PC-3 (cell line): ENCODE measurements around the gene SEMA5A. TPM values are rescaled to one million over a fixed set of nuclear protein-coding genes. Genes with fewer than 3 reads are reported as not detected.

Source experiments
- ATAC-seq: fragments of 200-7000 bp; cut with Tn5 transposase; 2 replicates; pipeline ENCODE4 v1.9.1; 2020; ENCODE audit warnings: mild to moderate bottlenecking, moderate library complexity
- BruUV-seq: library from RNA; stranded (reverse); fragments of 400-500 nt; replicated peaks from 2 replicates; lab custom pipeline; 2021; lab: Mats Ljungman, UMichigan
- CTCF ChIA-PET: fragments of 300-600 bp; sonication (Branson Sonifier 250); formaldehyde crosslinking; loops from one replicate; lab custom pipeline; 2022; ENCODE audit warnings: antibody characterized with exemption; lab: Charles Lee
- POLR2A ChIA-PET: fragments of 300-600 bp; sonication (Branson Sonifier 250); formaldehyde crosslinking; loops from one replicate; lab custom pipeline; 2022; ENCODE audit warnings: antibody characterized with exemption; ENCODE audit not compliant: unreplicated experiment; lab: Charles Lee
- DNase-seq: peaks from one replicate; pipeline ENCODE4 v3.0.0-alpha.2; 2015
- H2AFZ ChIP-seq: fragments of 300-600 bp; sonication (generic); 2 replicates; pipeline ENCODE4 v1.6.0; 2016; ENCODE audit warnings: antibody characterized with exemption, low read length
- H3F3A ChIP-seq: fragments of 300-600 bp; sonication (generic); one replicate; pipeline ENCODE4 v1.6.0; 2017; ENCODE audit warnings: antibody characterized with exemption, low read length, control low read depth, mild to moderate bottlenecking; ENCODE audit not compliant: unreplicated experiment
- H3K27ac ChIP-seq: fragments of 300-600 bp; sonication (generic); 2 replicates; pipeline ENCODE4 v1.5.1; 2016; ENCODE audit warnings: mild to moderate bottlenecking, low read length
- H3K27me3 ChIP-seq: fragments of 300-600 bp; sonication (generic); 2 replicates; pipeline ENCODE4 v1.6.1; 2016; ENCODE audit warnings: low read length, mixed read lengths
- H3K36me3 ChIP-seq: fragments of 300-600 bp; sonication (generic); 2 replicates; pipeline ENCODE4 v1.6.1; 2016; ENCODE audit warnings: low read depth, mixed run types, low read length, mixed read lengths
- H3K4me1 ChIP-seq: fragments of 300-600 bp; sonication (generic); 2 replicates; pipeline ENCODE4 v1.5.1; 2016; ENCODE audit warnings: low read length; ENCODE audit not compliant: insufficient read depth
- H3K4me2 ChIP-seq: fragments of 300-600 bp; sonication (generic); 2 replicates; pipeline ENCODE4 v1.6.0; 2016; ENCODE audit warnings: low read length
- H3K4me3 ChIP-seq: fragments of 300-600 bp; sonication (generic); 2 replicates; pipeline ENCODE4 v1.5.1; 2016; ENCODE audit warnings: mild to moderate bottlenecking, low read length, mixed read lengths
- H3K79me2 ChIP-seq: fragments of 300-600 bp; sonication (generic); 2 replicates; pipeline ENCODE4 v1.6.1; 2017; ENCODE audit warnings: low read length, mixed read lengths
- H3K9ac ChIP-seq: fragments of 300-600 bp; sonication (generic); 2 replicates; pipeline ENCODE4 v1.6.0; 2016; ENCODE audit warnings: mild to moderate bottlenecking, low read length
- H3K9me2 ChIP-seq: fragments of 300-600 bp; sonication (generic); replicated peaks from 2 replicates; pipeline ENCODE4 v1.6.1; 2016; ENCODE audit warnings: mixed run types, low read length, mixed read lengths
- H3K9me3 ChIP-seq: fragments of 300-600 bp; sonication (generic); 2 replicates; pipeline ENCODE4 v1.6.1; 2016; ENCODE audit warnings: low read length, mixed read lengths
- H4K20me1 ChIP-seq: fragments of 300-600 bp; sonication (generic); 2 replicates; pipeline ENCODE4 v1.6.1; 2016; ENCODE audit warnings: low read length, mixed read lengths
- EZH2 ChIP-seq: fragments of 300-600 bp; sonication (generic); IDR thresholded peaks from one replicate; pipeline ENCODE4 v1.6.1; 2017; ENCODE audit warnings: antibody characterized with exemption, mild to moderate bottlenecking, low read length; ENCODE audit not compliant: unreplicated experiment
- EZH2phosphoT487 ChIP-seq: fragments of 300-600 bp; sonication (generic); IDR thresholded peaks from 2 replicates; pipeline ENCODE4 v1.6.1; 2018; ENCODE audit warnings: mild to moderate bottlenecking, antibody characterized with exemption, low read length, borderline replicate concordance
- intact Hi-C: fragments of 100-400 bp; cut with micrococcal nuclease; formaldehyde crosslinking; loops from 2 replicates; pipeline ENCODE4 v1.9.0; 2023
- total RNA-seq: library from RNA; depleted of rRNA; stranded (reverse); fragments of >200 nt; gene quantifications from 2 replicates; pipeline ENCODE4 v1.2.3, GENCODE V29; 2014
- TF ChIP-seq, protein P1 (sequence below): fragments of 300-600 bp; sonication (generic); conservative IDR thresholded peaks from 2 replicates; pipeline ENCODE4 v1.5.1; 2017; ENCODE audit warnings: antibody characterized with exemption, low read depth, mild to moderate bottlenecking, low read length

Gene SEMA5A
- total RNA-seq, 1 experiment from 2014 or later: 4.4 TPM

DNA sequence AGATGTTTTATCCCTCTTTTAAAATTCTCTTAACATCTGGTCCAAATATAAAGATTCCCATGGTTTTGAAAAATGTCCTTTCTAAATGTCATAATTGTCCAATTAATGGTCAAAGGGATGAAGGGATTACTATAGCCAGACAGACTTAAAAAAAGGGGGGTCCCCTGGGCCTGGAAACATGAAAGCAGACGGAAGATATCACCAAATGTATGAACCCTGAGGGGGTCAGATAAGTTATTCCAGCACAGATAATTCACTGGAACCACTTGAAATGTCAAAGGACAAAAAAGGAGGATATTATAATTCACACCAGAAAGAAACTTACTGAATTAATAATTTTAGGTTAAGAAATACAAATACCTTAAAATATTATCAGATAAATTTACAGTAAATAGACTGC is 155.8 kb downstream of the SEMA5A start:
- Histone ChIP-seq H3K9me2 (no peaks in the 10 kb centered on the region), H3K27me3 (no peaks in the 10 kb centered on the region), H2AFZ (no peak overlapping the region), H3K9ac (no peak overlapping the region), H3F3A (no peaks in the 10 kb centered on the region), H3K27ac (no peak overlapping the region), H3K4me2 (no peak overlapping the region), H3K4me1 (no peaks in the 10 kb centered on the region; the same call in 1 of the 2 replicates), H3K36me3 (no peaks in the 10 kb centered on the region), H4K20me1 (no peaks in the 10 kb centered on the region), H3K9me3 (no peaks in the 10 kb centered on the region), H3K79me2 (no peaks in the 10 kb centered on the region), H3K4me3 (no peak overlapping the region)
- no TSS peak for BruUV-seq
- ChIA-PET POLR2A (no interaction called here), CTCF (no interaction called here)
- intact Hi-C loops: no loop called here
- ATAC-seq (no peak), DNase-seq (no peak)
- TF ChIP-seq, protein P1, sequence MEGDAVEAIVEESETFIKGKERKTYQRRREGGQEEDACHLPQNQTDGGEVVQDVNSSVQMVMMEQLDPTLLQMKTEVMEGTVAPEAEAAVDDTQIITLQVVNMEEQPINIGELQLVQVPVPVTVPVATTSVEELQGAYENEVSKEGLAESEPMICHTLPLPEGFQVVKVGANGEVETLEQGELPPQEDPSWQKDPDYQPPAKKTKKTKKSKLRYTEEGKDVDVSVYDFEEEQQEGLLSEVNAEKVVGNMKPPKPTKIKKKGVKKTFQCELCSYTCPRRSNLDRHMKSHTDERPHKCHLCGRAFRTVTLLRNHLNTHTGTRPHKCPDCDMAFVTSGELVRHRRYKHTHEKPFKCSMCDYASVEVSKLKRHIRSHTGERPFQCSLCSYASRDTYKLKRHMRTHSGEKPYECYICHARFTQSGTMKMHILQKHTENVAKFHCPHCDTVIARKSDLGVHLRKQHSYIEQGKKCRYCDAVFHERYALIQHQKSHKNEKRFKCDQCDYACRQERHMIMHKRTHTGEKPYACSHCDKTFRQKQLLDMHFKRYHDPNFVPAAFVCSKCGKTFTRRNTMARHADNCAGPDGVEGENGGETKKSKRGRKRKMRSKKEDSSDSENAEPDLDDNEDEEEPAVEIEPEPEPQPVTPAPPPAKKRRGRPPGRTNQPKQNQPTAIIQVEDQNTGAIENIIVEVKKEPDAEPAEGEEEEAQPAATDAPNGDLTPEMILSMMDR: no peak
- no peak for TF ChIP-seq EZH2
- TF ChIP-seq EZH2phosphoT487: no peak

DNA sequence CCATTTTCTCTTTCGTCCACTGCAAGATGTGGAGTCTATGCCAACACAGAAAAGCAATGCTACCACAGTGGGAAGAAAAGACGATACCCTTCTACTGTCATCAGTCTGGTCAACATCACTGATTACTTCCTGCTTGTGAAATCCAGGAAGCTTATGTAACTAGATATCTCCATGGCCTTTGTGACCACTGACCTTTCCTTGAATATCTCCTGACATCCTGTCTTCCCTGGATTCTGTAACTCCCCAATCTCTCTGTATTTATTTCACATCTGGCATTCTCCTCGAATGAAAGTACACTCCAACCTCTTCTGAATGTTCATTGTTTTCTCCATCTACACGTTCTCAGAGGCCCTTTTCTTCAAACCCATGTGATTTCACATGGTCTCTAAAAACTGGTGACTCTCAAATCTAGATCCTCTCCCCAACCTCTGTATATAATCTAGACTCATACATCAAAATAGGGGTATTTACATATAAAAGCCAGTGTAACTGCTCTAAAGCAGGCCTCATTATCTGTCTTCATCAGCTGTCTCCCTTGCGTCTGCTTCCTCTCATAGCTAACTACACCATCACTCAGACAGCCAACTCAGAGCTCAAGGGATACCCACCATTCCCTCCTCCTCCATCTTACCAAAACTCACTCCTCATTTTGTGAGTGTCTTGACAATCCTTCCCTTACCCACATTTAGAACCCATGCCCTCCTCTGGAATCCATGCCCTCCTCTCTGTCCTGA is 156.8 kb downstream of the SEMA5A start:
- DNase-seq: no peak
- intact Hi-C loops: loop anchor here (1.0 to 5.0 kb wide), 5 partner anchors 24 to 232 kb away; no protein-coding TSS in a partner anchor
- H3K79me2 ChIP-seq: no peaks in the 10 kb centered on the region
- H3K4me2 ChIP-seq: no peak overlapping the region
- H3K4me3 ChIP-seq: no peak overlapping the region
- H3K36me3 ChIP-seq: no peaks in the 10 kb centered on the region
- BruUV-seq: no TSS peak
- no peak for ATAC-seq
- H3K27ac ChIP-seq: no peak overlapping the region
- TF ChIP-seq EZH2phosphoT487: no peak
- TF ChIP-seq, protein P1: no peak
- TF ChIP-seq EZH2: no peak
- POLR2A ChIA-PET: no interaction called here
- H3F3A ChIP-seq: no peaks in the 10 kb centered on the region
- no peaks in the 10 kb centered on the region; the same call in 1 of the 2 replicates for H3K4me1 ChIP-seq
- H3K27me3 ChIP-seq: no peaks in the 10 kb centered on the region
- H4K20me1 ChIP-seq: no peaks in the 10 kb centered on the region
- H3K9ac ChIP-seq: no peak overlapping the region
- no peaks in the 10 kb centered on the region for H3K9me2 ChIP-seq
- no peak overlapping the region for H2AFZ ChIP-seq
- CTCF ChIA-PET: interaction anchor here (0.6 kb wide), 1 partner anchor 72 kb away, joined by 3 read pairs; no protein-coding TSS in a partner anchor
- no peaks in the 10 kb centered on the region for H3K9me3 ChIP-seq

DNA sequence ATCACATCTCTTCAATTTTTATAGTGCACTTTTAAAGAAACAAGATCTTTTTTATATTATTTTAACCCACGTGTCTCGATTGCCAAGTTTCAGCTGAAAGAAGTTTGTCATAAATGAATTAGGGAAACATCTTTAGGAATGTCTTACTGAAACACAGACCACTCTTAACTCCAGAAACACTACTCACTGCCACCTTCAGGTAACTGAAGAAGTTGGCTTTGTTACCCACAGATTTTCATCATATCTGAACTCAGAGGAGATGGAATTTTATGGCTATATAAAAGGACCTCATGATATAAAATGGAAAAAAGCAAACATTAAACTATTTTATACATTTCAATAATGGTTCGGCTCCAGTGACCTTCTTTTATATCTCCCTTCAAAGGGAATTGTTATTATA is 158.0 kb downstream of the SEMA5A start:
- Histone ChIP-seq H2AFZ (0 out of 2 replicates have a peak overlapping the region, but pooled peaks have one; percentile 8), H3K9me2 (no peaks in the 10 kb centered on the region), H3K27ac (no peak overlapping the region), H3K4me3 (no peak overlapping the region), H3K27me3 (no peaks in the 10 kb centered on the region), H3K79me2 (no peaks in the 10 kb centered on the region), H3K4me1 (peaks cover under 1% of the 10 kb centered on the region; the same call in 1 of the 2 replicates), H3K9me3 (no peaks in the 10 kb centered on the region), H3K36me3 (no peaks in the 10 kb centered on the region), H4K20me1 (no peaks in the 10 kb centered on the region), H3K4me2 (no peak overlapping the region), H3F3A (no peaks in the 10 kb centered on the region), H3K9ac (no peak overlapping the region)
- DNase-seq: peak; percentile 64
- intact Hi-C loops: loop anchor here (1.0 to 5.0 kb wide), 5 partner anchors 23 to 231 kb away; no protein-coding TSS in a partner anchor
- ATAC-seq: peak; percentile 93
- ChIA-PET POLR2A (no interaction called here), CTCF (no interaction called here)
- no TSS peak for BruUV-seq
- TF ChIP-seq EZH2: no peak
- TF ChIP-seq EZH2phosphoT487: no peak
- TF ChIP-seq, protein P1: peak; percentile 67
